GDM1 (cell line): ENCODE measurements around the gene DMRTC2.

Source experiments
- DNase-seq: peaks from one replicate; lab custom pipeline; 2025; lab: John Stamatoyannopoulos, UW

Gene DMRTC2

GRCh38 chr19:41845001-41845050, at the start of gene DMRTC2:
TSS of gene DMRTC2 (plus strand) at chr19:41845042. CDS start at chr19:41847429, 2,387 bp downstream.
- DNase-seq: no peak

- no peak for DNase-seq
These were observed 48.5 kb upstream of the DMRTC2 start, which contains the start of gene CEACAM3 for GRCh38 chr19:41796362-41796761. TSS of gene CEACAM3 (plus strand) at chr19:41796587. CDS start at chr19:41796678, 91 bp downstream.

- DNase-seq: no peak
These were observed 47.9 kb upstream of the DMRTC2 start for GRCh38 chr19:41796901-41797300.

GRCh38 chr19:41799444-41800000, 45.3 kb upstream of the DMRTC2 start:
- DNase-seq: no peak

DNA sequence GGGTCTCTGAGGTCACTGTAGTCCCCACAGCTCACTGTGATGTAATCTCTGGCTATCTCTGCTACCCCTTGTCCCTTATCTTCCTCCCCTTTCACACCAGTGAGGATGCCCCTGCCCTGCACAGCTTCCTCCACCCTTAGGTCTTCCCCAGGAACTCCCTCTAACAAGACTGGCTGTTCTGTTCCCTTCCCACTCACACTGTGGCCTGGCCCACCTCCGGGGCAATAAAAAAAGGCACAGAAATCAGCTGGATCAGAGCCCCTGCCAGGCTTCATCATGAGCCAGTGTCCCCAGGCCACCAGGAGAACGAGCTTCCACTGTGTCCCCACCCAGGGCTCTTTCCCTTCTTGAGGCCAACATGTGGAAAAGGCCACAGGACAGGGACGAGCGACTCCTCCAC, 43.8 kb upstream of the DMRTC2 start:
- no peak for DNase-seq

DNA sequence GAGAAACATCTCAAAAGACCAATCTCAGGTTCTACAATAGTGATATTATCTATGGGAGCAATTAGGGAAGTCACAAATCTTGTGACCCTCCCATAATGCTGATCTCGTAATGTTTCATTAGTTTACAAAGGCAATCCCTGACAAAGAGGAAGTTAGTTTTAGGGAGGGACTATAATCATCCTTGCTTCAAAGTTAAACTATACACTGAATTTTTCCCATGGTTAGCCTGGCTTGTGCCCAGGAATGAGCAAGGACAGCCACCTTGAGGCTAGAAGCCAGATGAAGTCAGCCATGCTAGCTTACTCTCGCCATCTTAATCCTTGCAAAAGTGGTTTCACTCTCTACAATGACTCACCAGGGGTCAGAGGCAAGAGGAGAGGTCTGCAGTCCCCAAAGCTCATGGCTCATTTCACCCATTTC, 43.0 kb upstream of the DMRTC2 start:
- no peak for DNase-seq

DNA sequence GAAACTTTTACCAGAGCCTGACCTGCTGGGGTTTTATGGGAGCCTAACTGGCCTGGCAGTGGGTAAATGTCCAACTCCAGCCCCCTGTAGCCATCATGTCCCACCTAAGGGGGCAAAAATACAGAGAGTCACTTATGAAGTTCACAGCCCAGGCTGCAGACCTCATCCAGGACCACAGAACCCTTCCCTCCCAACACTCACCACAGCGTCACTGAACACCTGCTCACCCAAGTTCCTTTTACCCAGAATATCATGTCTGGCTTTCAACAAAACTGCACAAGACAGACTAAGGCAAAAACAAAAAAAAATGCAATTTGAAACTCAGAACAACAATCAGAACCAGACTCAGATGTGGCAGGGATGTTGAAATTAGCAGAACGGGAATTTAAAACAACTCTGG, 42.1 kb upstream of the DMRTC2 start:
- DNase-seq: no peak

- peak; percentile 48 for DNase-seq
These were observed 40.5 kb upstream of the DMRTC2 start for GRCh38 chr19:41804336-41804735.

GRCh38 chr19:41807176-41807575, 37.7 kb upstream of the DMRTC2 start:
- no peak for DNase-seq

- DNase-seq: peak; percentile 72
These were observed 35.9 kb upstream of the DMRTC2 start for GRCh38 chr19:41808663-41809566.

GRCh38 chr19:41810301-41810700, 34.5 kb upstream of the DMRTC2 start:
- no peak for DNase-seq

DNA sequence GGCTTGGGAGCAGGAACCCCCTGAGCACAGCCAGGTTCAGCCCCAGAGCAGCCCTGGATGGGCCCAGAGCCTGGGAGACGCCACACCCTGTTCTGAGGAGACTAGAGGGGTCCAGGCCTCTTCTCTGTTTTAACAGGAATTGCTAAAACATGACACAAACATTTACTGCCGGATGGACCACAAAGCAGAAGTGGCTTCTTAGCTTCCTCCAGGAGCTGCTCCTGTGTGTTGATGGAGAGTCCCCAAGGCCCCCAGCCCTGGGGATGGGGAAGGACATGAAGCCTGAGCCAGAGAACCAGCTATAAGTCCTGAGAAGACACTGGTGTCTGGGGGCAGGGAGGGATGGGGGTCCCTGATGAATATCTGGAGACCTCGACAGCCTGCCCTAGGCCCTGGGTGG, 33.8 kb upstream of the DMRTC2 start:
- peak; percentile 82 for DNase-seq

- DNase-seq: no peak
These were observed 32.9 kb upstream of the DMRTC2 start for GRCh38 chr19:41811981-41812380.

DNA sequence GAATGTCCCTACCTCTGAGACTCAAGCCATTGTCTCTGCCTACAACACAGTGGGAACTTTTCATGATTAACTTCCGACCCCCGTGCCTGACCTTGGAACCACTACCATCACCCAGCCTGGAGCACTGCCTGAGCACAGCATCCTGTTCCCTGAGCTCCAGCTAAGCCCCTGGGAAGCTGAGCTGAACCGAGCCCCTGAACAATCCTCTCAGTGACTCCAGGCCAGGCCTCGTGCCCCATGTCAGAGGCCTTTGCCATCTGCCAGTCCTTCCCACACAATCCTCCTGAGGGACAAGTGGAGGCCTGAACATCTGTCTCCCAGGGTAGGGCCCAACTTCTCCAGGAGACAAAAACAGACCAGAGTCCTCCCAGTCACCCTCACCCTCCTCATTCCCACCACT, 30.9 kb upstream of the DMRTC2 start:
- no peak for DNase-seq

DNA sequence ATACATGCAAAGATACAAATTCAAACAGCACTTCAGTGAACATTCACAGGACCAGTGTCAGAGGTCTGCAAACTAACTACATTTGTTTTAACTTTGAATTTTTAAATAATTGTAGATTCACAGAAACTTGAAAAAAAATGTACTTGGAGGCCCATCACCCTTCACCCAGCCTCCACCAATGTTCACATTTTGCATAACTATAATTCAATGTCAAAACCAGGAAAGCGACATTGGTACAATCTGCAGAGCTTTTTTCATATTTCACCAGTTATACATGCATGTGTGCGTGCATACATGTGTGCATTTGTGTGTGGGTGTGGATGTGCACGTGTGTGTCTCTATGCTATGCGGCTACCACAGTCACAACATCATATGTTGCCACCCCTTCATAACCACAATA, 29.5 kb upstream of the DMRTC2 start:
- DNase-seq: no peak

- no peak for DNase-seq
These were observed 28.1 kb upstream of the DMRTC2 start for GRCh38 chr19:41816761-41817160.

- peak; percentile 68 for DNase-seq
These were observed 23.7 kb upstream of the DMRTC2 start for GRCh38 chr19:41821003-41821735.

GRCh38 chr19:41837981-41838708, 6.7 kb upstream of the DMRTC2 start:
- no peak for DNase-seq

DNA sequence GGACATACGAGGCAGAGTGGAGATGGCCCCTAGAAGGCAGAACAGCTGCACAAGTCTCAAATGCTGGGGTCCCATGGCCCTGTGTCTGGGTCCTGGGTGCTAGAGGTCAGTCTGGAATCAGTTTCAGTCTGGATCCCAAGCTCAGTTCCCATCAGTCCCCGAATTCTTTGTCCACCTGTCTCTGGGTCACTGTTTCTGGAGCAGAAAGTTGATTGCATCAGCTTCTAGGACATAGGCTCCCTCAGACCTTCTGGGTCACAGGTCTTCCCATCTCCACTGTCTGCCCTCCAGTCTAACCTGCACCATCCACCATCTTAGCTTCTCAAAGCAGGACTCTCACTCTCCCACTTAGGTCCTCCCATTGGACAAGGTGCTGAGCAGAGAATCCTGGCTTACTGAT, 5.6 kb upstream of the DMRTC2 start:
- no peak for DNase-seq

GRCh38 chr19:41843371-41843770, 1.5 kb upstream of the DMRTC2 start:
- no peak for DNase-seq

DNA sequence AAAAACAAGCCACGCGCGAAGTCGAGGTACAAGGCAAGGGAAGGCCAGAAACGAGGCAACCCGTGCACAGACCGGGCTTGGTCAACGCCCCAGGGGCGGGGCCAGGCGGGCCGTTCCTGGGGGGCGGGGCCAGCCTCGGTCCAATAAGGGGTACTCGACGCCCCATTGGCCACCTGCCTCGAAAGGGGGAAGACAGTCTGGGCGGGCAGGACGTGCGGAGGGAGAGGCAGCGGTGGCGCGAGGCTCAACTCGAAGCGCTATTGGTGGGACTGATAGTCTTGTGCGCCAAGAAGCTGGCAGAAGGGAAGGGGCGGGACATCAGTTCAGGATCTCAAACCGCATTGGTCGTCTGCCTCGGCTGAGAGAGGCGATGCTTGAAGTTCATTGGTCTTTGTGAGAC, 241 bp upstream of the DMRTC2 start, which contains the start of gene LYPD4:
Gene LYPD4, minus strand, starts transcription at position 83 of the 400 bp plus-strand sequence. CDS start 5,398 bp downstream, outside the sequence.
- DNase-seq: no peak

DNA sequence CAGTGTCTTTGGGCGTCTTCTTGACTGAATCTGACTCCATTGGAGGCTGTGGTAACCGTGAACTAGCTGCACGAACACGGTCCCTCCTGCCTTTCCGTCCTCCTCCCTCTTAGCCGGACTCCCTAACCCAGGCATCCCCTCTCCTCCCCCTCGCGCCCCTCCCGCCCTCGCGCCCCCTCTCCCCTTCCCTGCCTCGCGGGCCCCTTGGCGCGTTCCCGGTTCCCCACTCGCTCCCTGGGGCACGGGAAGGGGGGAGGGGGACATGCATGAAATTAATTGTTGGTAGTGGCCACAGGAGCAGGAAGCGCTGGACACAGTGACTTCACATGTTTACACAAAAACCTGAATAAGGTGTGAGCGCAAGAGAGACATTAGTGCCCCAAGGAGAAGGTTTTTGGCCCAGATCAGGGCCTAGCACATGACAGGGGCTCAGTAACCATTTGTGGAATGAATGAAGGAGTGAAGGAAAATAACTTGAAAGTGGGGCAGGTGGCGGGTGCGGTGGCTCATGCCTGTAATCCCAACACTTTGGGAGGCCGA, 279 bp downstream of the DMRTC2 start:
- DNase-seq: no peak
